Right lobe of liver (tissue), 6 donors: ENCODE measurements around the gene VIPR1. TPM values are rescaled to one million over a fixed set of nuclear protein-coding genes. Genes with fewer than 3 reads are reported as not detected.

ENCODE experiments used
- ATAC-seq, 4 donors: fragments of 200-7000 bp; cut with Tn5 transposase; one replicate each; pipeline ENCODE4 v1.9.1; 2020; ENCODE audit warnings: mild to moderate bottlenecking in 4 of 4, moderate library complexity in 4 of 4
- DNase-seq, 3 donors: peaks; one replicate each; pipeline ENCODE4 v3.0.0-alpha.2; 2020
- H3K27ac ChIP-seq, 3 donors: fragments of 200-600 bp; one replicate each; pipeline ENCODE4 v1.8.0; 2022
- H3K27me3 ChIP-seq, 2 donors: fragments of 200-600 bp; one replicate each; pipeline ENCODE4 v1.8.0; 2022
- H3K36me3 ChIP-seq, 4 donors: fragments of 200-600 bp; sonication (generic) in 1 of 4; one replicate each; pipeline versions ENCODE4 v1.5.1 to v1.8.0; 2017 to 2022; ENCODE audit warnings: control low read depth in 1 of 4
- H3K4me1 ChIP-seq, 4 donors: fragments of 200-600 bp; sonication (generic) in 1 of 4; one replicate each; pipeline versions ENCODE4 v1.5.1 to v1.8.0; 2017 to 2022; ENCODE audit warnings: control low read depth in 1 of 4
- H3K4me3 ChIP-seq, 3 donors: fragments of 200-600 bp; one replicate each; pipeline ENCODE4 v1.8.0; 2022
- H3K9me3 ChIP-seq, 4 donors: fragments of 200-600 bp; sonication (generic) in 1 of 4; one replicate each; pipeline versions ENCODE4 v1.5.1 to v1.8.0; 2017 to 2022; ENCODE audit warnings: control low read depth in 1 of 4
- CTCF ChIP-seq, 4 donors: fragments of 200-600 bp in 3 of 4; fragments of 450-650 bp in 1 of 4; IDR thresholded peaks; one replicate each; pipeline versions ENCODE4 v1.5.1 to v1.8.0; 2016 to 2022; ENCODE audit warnings: antibody characterized with exemption in 4 of 4, mild to moderate bottlenecking in 2 of 4
- POLR2A ChIP-seq: fragments of 450-650 bp; IDR thresholded peaks from one replicate; pipeline ENCODE4 v1.6.1; 2017; ENCODE audit warnings: antibody characterized with exemption, mild to moderate bottlenecking
- WGBS: methylation state at CpG from one replicate; pipeline ENCODE4 v1.1.6; 2018; ENCODE audit warnings: low coverage, low lambda C conversion rate; ENCODE audit not compliant: insufficient coverage; ENCODE audit errors: missing lambda C conversion rate; 5-methylcytosine and 5-hydroxymethylcytosine counted together
- intact Hi-C, 2 donors: fragments of 100-400 bp; cut with DNase I; formaldehyde crosslinking; loops; one replicate each; pipeline versions ENCODE4 v1.11.2 to v1.14.1; 2022
- total RNA-seq, 6 experiments: library from RNA; depleted of rRNA in 2 of 6; stranded (reverse); fragments of >200 nt in 2 of 6; fragmentation: NEBNext Ultra II Directional in 3 of 6; extraction: Animal tissue kit (Norgen Biotek cat#: 25700) in 3 of 6; gene quantifications; one replicate each; pipeline versions ENCODE4 v1.1.0 to v1.2.4, GENCODE V29; 2016 to 2023
- donor health status: DM: no; HTN: yes; CAD: no.
- donor health status: DM: no; HTN: no; CAD: no.
- donor health status: DM: no; HTN: no; CAD: no.
- donor health status: DM: no; HTN: yes; CAD: no.
- donor health status: DM: no; HTN: yes; CAD: no.

VIPR1 gene
- total RNA-seq, 6 experiments from 2014 or later, result 1.9 to 34.5 (median 18.2) TPM

GRCh38 chr3:42511736-42512135 lies 9.3 kb downstream of the VIPR1 start:
- H3K4me1 ChIP-seq, result peaks cover 0 to under 1% (median 0%) of the 10 kb centered on the region in 4 donors
- ATAC-seq (no peak), DNase-seq (no peak)
- TF ChIP-seq POLR2A (no peak), CTCF (IDR thresholded peaks at IDR 0.05) (no peak)
- no peak overlapping the region for H3K4me3 ChIP-seq
- H3K9me3 ChIP-seq, result no peaks in the 10 kb centered on the region
- no peaks in the 10 kb centered on the region for H3K36me3 ChIP-seq
- intact Hi-C loops, result no loop called here
- H3K27me3 ChIP-seq, result no peaks in the 10 kb centered on the region
- H3K27ac ChIP-seq, result no peak overlapping the region
- WGBS, result 56% methylated on average over 1 of the region's 2 CpGs

DNA sequence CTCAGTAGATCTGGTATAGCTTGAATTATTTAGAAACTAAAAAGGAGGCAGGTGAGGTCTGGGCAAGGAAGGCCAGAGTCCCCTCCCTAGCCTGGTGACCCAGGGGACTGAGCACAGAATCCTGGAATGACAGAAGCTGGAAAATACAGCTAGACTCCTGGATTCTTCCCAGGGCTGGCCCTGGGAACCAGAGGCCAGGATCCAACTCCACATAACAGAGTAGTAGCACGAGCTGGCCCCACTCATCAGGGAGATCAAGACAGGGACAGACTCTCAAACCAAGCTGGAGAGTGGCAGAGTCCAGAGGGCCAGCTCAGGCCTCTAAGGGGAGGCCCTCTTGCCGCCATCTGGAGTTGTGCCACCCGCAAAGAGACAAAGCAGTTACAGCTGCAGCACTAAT lies 10.7 kb downstream of the VIPR1 start:
- Histone ChIP-seq H3K4me3 (no peak overlapping the region), H3K36me3 (no peaks in the 10 kb centered on the region), H3K4me1 (peaks cover 0 to 5% (median 0%) of the 10 kb centered on the region in 4 donors), H3K27ac (no peak overlapping the region), H3K9me3 (no peaks in the 10 kb centered on the region), H3K27me3 (no peaks in the 10 kb centered on the region)
- intact Hi-C loops, result no loop called here
- DNase-seq, result peak in 1 of 3 donors; percentile 19
- WGBS, result 100% methylated on average over 1 of the region's 3 CpGs
- TF ChIP-seq CTCF (IDR thresholded peaks at IDR 0.05), result no peak
- no peak for TF ChIP-seq POLR2A
- no peak for ATAC-seq

GRCh38 chr3:42513521-42513920 lies 11.1 kb downstream of the VIPR1 start:
- no CpG with 5 or more reads among the region's 6 CpGs for WGBS
- Histone ChIP-seq H3K36me3 (no peaks in the 10 kb centered on the region), H3K27me3 (no peaks in the 10 kb centered on the region), H3K4me1 (peaks cover 0 to 5% (median 0%) of the 10 kb centered on the region in 4 donors), H3K27ac (no peak overlapping the region), H3K9me3 (no peaks in the 10 kb centered on the region), H3K4me3 (no peak overlapping the region)
- TF ChIP-seq POLR2A (no peak), CTCF (IDR thresholded peaks at IDR 0.05) (no peak)
- DNase-seq (peak in 1 of 3 donors; percentile 34), ATAC-seq (no peak)
- intact Hi-C loops, result no loop called here

DNA sequence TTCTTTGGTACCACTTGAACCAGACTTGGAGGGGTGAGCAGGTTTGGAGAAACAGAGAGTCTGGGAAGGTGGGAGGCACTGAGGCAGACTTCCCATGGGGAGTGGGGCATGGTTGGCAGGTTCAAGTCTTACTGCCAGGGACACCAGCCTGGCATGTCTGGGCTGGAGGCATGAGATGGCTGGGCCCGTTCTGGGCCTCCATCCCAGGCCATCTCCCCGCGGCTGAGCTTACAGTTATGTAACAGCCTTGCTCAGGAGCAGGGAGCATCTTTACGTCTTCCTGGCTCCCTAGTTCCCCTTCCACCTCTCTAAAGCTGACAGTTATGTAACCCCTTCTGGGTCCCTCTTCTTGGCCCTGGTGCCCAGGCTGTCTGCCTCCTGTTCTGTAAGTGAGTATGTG lies 12.4 kb downstream of the VIPR1 start:
- Histone ChIP-seq H3K4me3 (no peak overlapping the region), H3K36me3 (no peaks in the 10 kb centered on the region), H3K27ac (no peak overlapping the region), H3K9me3 (no peaks in the 10 kb centered on the region), H3K4me1 (peaks cover 0 to 5% (median 0%) of the 10 kb centered on the region in 4 donors), H3K27me3 (no peaks in the 10 kb centered on the region)
- ATAC-seq (no peak), DNase-seq (peak in 1 of 3 donors; percentile 38)
- no peak for TF ChIP-seq CTCF (IDR thresholded peaks at IDR 0.05)
- no peak for TF ChIP-seq POLR2A
- 67% methylated on average over 1 of the region's 4 CpGs for WGBS
- intact Hi-C loops, result no loop called here
